RPMI7951 (cell line): ENCODE results near the gene RAB31. TPM values are rescaled to one million over a fixed set of nuclear protein-coding genes. Genes with fewer than 3 reads are reported as not detected.

Experiments
- DNase-seq: peaks from one replicate; pipeline ENCODE4 v3.0.0-alpha.2; 2012; ENCODE audit warnings: low read depth
- total RNA-seq: library from RNA; depleted of rRNA; stranded (reverse); fragments of >200 nt; shearing (Covaris generic); gene quantifications from 2 replicates; pipeline ENCODE4 v1.2.3, GENCODE V29; 2014

The RAB31 gene
- total RNA-seq, 1 experiment from 2014 or later = 41.7 TPM

GRCh38 chr18:9691235-9691634 lies 16.9 kb upstream of the RAB31 start:
- DNase-seq = no peak

GRCh38 chr18:9694174-9694573 lies 13.9 kb upstream of the RAB31 start:
- no peak for DNase-seq

- no peak for DNase-seq
Observed at GRCh38 chr18:9694952-9695495, 13.1 kb upstream of the RAB31 start.

- DNase-seq = no peak
Observed at GRCh38 chr18:9695605-9696004, 12.5 kb upstream of the RAB31 start.

- no peak for DNase-seq
Observed at GRCh38 chr18:9696112-9696511, 12.0 kb upstream of the RAB31 start.

- no peak for DNase-seq
Observed at GRCh38 chr18:9696701-9697100, 11.4 kb upstream of the RAB31 start.

- no peak for DNase-seq
Observed at GRCh38 chr18:9697121-9697520, 11.0 kb upstream of the RAB31 start.

GRCh38 chr18:9698497-9698896 lies 9.6 kb upstream of the RAB31 start:
- DNase-seq = no peak

- DNase-seq = no peak
Observed at GRCh38 chr18:9700261-9700796, 7.8 kb upstream of the RAB31 start.

GRCh38 chr18:9701609-9702349 lies 6.3 kb upstream of the RAB31 start:
- peak; percentile 36 for DNase-seq

- no peak for DNase-seq
Observed at GRCh38 chr18:9704233-9705118, 3.6 kb upstream of the RAB31 start.

GRCh38 chr18:9705183-9705829 lies 2.8 kb upstream of the RAB31 start:
- DNase-seq = peak; percentile 37

- DNase-seq = no peak
Observed at GRCh38 chr18:9706081-9706935, 1.8 kb upstream of the RAB31 start.

- no peak for DNase-seq
Observed at GRCh38 chr18:9707381-9708056, 582 bp upstream of the RAB31 start.

- no peak for DNase-seq
Observed at GRCh38 chr18:9708434-9709303, 568 bp downstream of the RAB31 start.

GRCh38 chr18:9709304-9709877 lies 1.3 kb downstream of the RAB31 start:
- DNase-seq = no peak

- no peak for DNase-seq
Observed at GRCh38 chr18:9710037-9710436, 1.9 kb downstream of the RAB31 start.

GRCh38 chr18:9711361-9712129 lies 3.4 kb downstream of the RAB31 start:
- DNase-seq = no peak
